ENCODE measurements around the gene IDI2.

The IDI2 gene

GRCh38 chr10:1003884-1004670 is 21.6 kb downstream of the IDI2 start:
- no peak for DNase-seq

GRCh38 chr10:1002425-1003006 is 23.1 kb downstream of the IDI2 start:
- DNase-seq, result no peak

- DNase-seq, result no peak
These were observed 28.2 kb downstream of the IDI2 start for GRCh38 chr10:997266-998022.

- DNase-seq, result no peak
These were observed 29.6 kb downstream of the IDI2 start for GRCh38 chr10:996031-996430.

- no peak for DNase-seq
These were observed 30.1 kb downstream of the IDI2 start for GRCh38 chr10:995559-995926.

- no peak for DNase-seq
These were observed 30.7 kb downstream of the IDI2 start for GRCh38 chr10:994836-995558.

GRCh38 chr10:992871-993270 is 32.8 kb downstream of the IDI2 start:
- DNase-seq, result no peak

- DNase-seq, result no peak
These were observed 33.2 kb downstream of the IDI2 start for GRCh38 chr10:992467-992866.

- no peak for DNase-seq
These were observed 34.9 kb downstream of the IDI2 start for GRCh38 chr10:990808-991207.

- DNase-seq, result no peak
These were observed 36.8 kb downstream of the IDI2 start for GRCh38 chr10:988667-989545.

GRCh38 chr10:987870-988666 is 37.6 kb downstream of the IDI2 start, which contains the start of gene GTPBP4:
TSS of gene GTPBP4 (plus strand) at chr10:988434. CDS start at chr10:988480, 46 bp downstream.
- peak; percentile 96 to 97 for DNase-seq

- no peak for DNase-seq
These were observed 38.1 kb downstream of the IDI2 start for GRCh38 chr10:987620-987869.

- no peak for DNase-seq
These were observed 38.6 kb downstream of the IDI2 start for GRCh38 chr10:986881-987619.

- DNase-seq, result no peak
These were observed 39.4 kb downstream of the IDI2 start for GRCh38 chr10:986137-986825.

- no peak for DNase-seq
These were observed 40.3 kb downstream of the IDI2 start for GRCh38 chr10:985361-985760.

GRCh38 chr10:983971-984655 is 41.5 kb downstream of the IDI2 start:
- no peak for DNase-seq

- DNase-seq, result no peak
These were observed 42.3 kb downstream of the IDI2 start for GRCh38 chr10:983401-983800.

- DNase-seq, result no peak
These were observed 45.1 kb downstream of the IDI2 start for GRCh38 chr10:980468-981093.

GRCh38 chr10:978826-979421 is 46.7 kb downstream of the IDI2 start:
- no peak for DNase-seq

All from CD4-positive, alpha-beta T cell treated with Interleukin-1 beta for 1 hour (primary cell).